Panc1 (cell line): ENCODE results near the gene UGGT1. TPM values are rescaled to one million over a fixed set of nuclear protein-coding genes. Genes with fewer than 3 reads are reported as not detected.

Experiments
- ATAC-seq: fragments of 200-7000 bp; cut with Tn5 transposase; 2 replicates; pipeline ENCODE4 v1.9.1; 2020; ENCODE audit warnings: mild to moderate bottlenecking, moderate library complexity
- BruUV-seq: library from RNA; stranded (reverse); fragments of 400-500 nt; replicated peaks from 2 replicates; lab custom pipeline; 2021; lab: Mats Ljungman, UMichigan
- CTCF ChIA-PET: fragments of 300-600 bp; sonication (Branson Sonifier 250); formaldehyde crosslinking; loops from one replicate; lab custom pipeline; 2022; ENCODE audit warnings: antibody characterized with exemption; lab: Charles Lee
- POLR2A ChIA-PET: fragments of 300-600 bp; sonication (Branson Sonifier 250); formaldehyde crosslinking; loops from one replicate; lab custom pipeline; 2022; ENCODE audit warnings: antibody characterized with exemption; lab: Charles Lee
- DNase-seq: peaks from one replicate; pipeline ENCODE4 v3.0.0-alpha.2; 2010; ENCODE audit warnings: low read depth, low spot score
- H3K27ac ChIP-seq: 2 replicates; pipeline ENCODE4 v1.5.1; 2011; ENCODE audit warnings: mild to moderate bottlenecking, low read length, inconsistent platforms
- H3K27me3 ChIP-seq: fragments of 200-500 bp; sonication (Bioruptor generic); 2 replicates; pipeline ENCODE4 v1.6.0; 2014; ENCODE audit warnings: low read length, inconsistent platforms; ENCODE audit not compliant: control insufficient read depth, insufficient read depth
- H3K36me3 ChIP-seq: fragments of 200-500 bp; sonication (Bioruptor generic); 2 replicates; pipeline ENCODE4 v1.5.1; 2014; ENCODE audit warnings: inconsistent platforms, mild to moderate bottlenecking, low read length, moderate library complexity; ENCODE audit not compliant: control insufficient read depth, insufficient read depth
- H3K4me1 ChIP-seq: 2 replicates; pipeline ENCODE4 v1.5.1; 2011; ENCODE audit warnings: inconsistent platforms, mild to moderate bottlenecking, low read length, moderate library complexity; ENCODE audit not compliant: control insufficient read depth, insufficient read depth
- H3K4me3 ChIP-seq, 2 experiments: 2 replicates each; pipeline ENCODE4 v1.5.1; 2011 to 2012; ENCODE audit warnings: low read depth in 2 of 2, low read length in 2 of 2, mild to moderate bottlenecking in 2 of 2, inconsistent platforms in 1 of 2, moderate library complexity in 1 of 2
- H3K9me3 ChIP-seq: fragments of 200-500 bp; sonication (Bioruptor generic); 2 replicates; pipeline ENCODE4 v1.5.1; 2014; ENCODE audit warnings: low read depth, mild to moderate bottlenecking, inconsistent platforms, low read length, moderate library complexity; ENCODE audit not compliant: control insufficient read depth, insufficient read depth
- CTCF ChIP-seq: fragments of 450-650 bp; IDR thresholded peaks from 2 replicates; pipeline ENCODE4 v1.5.1; 2017; ENCODE audit warnings: mild to moderate bottlenecking
- POLR2AphosphoS5 ChIP-seq: IDR thresholded peaks from 2 replicates; pipeline ENCODE4 v1.6.1; 2012; ENCODE audit warnings: mild to moderate bottlenecking, low read depth, low read length, moderate library complexity
- REST ChIP-seq, 2 experiments: IDR thresholded peaks; 2 replicates each; pipeline ENCODE4 v1.6.1; 2011 to 2012; ENCODE audit warnings: low read depth in 2 of 2, control low read depth in 1 of 2, low read length in 1 of 2, mild to moderate bottlenecking in 1 of 2, moderate library complexity in 1 of 2; ENCODE audit not compliant: insufficient read depth in 1 of 2
- SIN3A ChIP-seq: IDR thresholded peaks from 2 replicates; pipeline ENCODE4 v1.6.1; 2012; ENCODE audit warnings: low read depth, mild to moderate bottlenecking, low read length, moderate library complexity, borderline replicate concordance; ENCODE audit not compliant: insufficient read depth
- TCF7L2 ChIP-seq: IDR thresholded peaks from 2 replicates; pipeline ENCODE4 v1.6.1; 2011; ENCODE audit warnings: mild to moderate bottlenecking, low read depth, low read length, inconsistent platforms
- in situ Hi-C: cut with HindIII; loops from 2 replicates; pipeline ENCODE4 v1.10.0; 2016; ENCODE audit warnings: low sequenced_read_pairs, low pct_unique_long_range_greater_than_20kb
- intact Hi-C: fragments of 100-400 bp; cut with micrococcal nuclease; formaldehyde crosslinking; loops from one replicate; pipeline ENCODE4 v1.10.0; 2022; ENCODE audit not compliant: unreplicated experiment
- total RNA-seq: library from RNA; stranded (reverse); gene quantifications from one replicate; pipeline ENCODE4 v1.2.1, GENCODE V29; 2021; ENCODE audit not compliant: unreplicated experiment

The UGGT1 gene
- total RNA-seq, 1 experiment from 2014 or later, result 64.2 TPM

GRCh38 chr2:128156812-128157211 is 65.8 kb downstream of the UGGT1 start:
- in situ Hi-C loops, result no loop called here
- ChIA-PET POLR2A (no interaction called here), CTCF (no interaction called here)
- intact Hi-C loops, result no loop called here
- ATAC-seq (no peak), DNase-seq (no peak)
- H3K27ac ChIP-seq, result no peak overlapping the region
- H3K4me1 ChIP-seq, result no peaks in the 10 kb centered on the region
- peaks cover 14% of the 10 kb centered on the region for H3K36me3 ChIP-seq
- H3K9me3 ChIP-seq, result no peaks in the 10 kb centered on the region
- TF ChIP-seq TCF7L2 (no peak), REST (IDR thresholded peaks at IDR 0.05; ENCODE audit: insufficient read depth in 1 of 2, low read depth in 2 of 2, low read length in 1 of 2) (no peak), POLR2AphosphoS5 (no peak), CTCF (no peak), SIN3A (no peak)
- no peaks in the 10 kb centered on the region for H3K27me3 ChIP-seq
- BruUV-seq, result no TSS peak
- no peak overlapping the region for H3K4me3 ChIP-seq

GRCh38 chr2:128157644-128158043 is 66.6 kb downstream of the UGGT1 start:
- intact Hi-C loops, result no loop called here
- in situ Hi-C loops, result no loop called here
- ATAC-seq (no peak), DNase-seq (no peak)
- TF ChIP-seq SIN3A (no peak), REST (IDR thresholded peaks at IDR 0.05; ENCODE audit: insufficient read depth in 1 of 2, low read depth in 2 of 2, low read length in 1 of 2) (no peak), CTCF (no peak), TCF7L2 (no peak), POLR2AphosphoS5 (no peak)
- Histone ChIP-seq H3K4me1 (no peaks in the 10 kb centered on the region), H3K36me3 (peaks cover 14% of the 10 kb centered on the region), H3K27ac (no peak overlapping the region), H3K27me3 (no peaks in the 10 kb centered on the region), H3K4me3 (no peak overlapping the region), H3K9me3 (no peaks in the 10 kb centered on the region)
- ChIA-PET POLR2A (no interaction called here), CTCF (no interaction called here)
- BruUV-seq, result no TSS peak
